AML-193 (cell line): ENCODE results near the gene CELF2.

Source experiments
- DNase-seq, 2 experiments: peaks; one replicate each; lab custom pipeline; 2025; lab: John Stamatoyannopoulos, UW

Gene CELF2

DNA sequence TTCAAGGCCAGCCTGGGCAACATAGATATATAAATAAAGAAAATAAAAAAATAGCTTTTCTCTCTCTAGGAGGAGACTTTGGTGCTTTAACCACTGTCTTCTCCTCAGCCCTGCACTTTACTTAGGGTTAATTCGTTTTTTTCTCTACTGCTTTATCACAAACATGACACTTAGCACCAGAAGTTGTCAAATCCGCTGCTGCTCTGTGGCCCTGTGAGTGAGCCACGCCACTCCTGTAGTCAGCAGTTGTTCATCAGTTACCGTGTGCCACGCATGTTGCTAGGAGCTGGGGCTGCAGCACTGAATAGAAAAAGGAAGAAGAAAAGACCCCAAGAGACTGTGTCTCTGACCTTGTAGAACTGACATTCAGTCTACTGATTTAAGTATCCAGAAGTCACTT is 232.6 kb downstream of the CELF2 start:
- DNase-seq, result no peak

DNA sequence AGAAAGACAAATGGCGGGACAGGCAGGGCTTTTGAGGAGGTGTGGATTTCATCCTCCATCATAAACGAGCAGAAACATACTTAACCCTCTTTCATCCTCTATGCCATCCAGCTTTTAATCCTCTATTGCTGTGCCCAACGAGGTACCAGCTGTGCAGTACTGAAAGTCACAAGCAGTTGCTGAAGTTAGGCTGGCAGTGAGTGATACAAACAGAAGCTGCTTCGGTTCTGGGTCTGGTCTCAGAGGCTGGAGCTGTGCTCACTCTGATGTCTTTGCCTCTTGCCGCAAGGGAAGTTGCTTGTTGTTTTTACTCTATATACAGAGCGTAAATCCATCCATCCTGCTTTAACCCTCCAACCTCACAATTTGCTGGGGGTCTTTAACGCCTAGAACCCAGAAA is 235.2 kb downstream of the CELF2 start:
- no peak for DNase-seq

DNA sequence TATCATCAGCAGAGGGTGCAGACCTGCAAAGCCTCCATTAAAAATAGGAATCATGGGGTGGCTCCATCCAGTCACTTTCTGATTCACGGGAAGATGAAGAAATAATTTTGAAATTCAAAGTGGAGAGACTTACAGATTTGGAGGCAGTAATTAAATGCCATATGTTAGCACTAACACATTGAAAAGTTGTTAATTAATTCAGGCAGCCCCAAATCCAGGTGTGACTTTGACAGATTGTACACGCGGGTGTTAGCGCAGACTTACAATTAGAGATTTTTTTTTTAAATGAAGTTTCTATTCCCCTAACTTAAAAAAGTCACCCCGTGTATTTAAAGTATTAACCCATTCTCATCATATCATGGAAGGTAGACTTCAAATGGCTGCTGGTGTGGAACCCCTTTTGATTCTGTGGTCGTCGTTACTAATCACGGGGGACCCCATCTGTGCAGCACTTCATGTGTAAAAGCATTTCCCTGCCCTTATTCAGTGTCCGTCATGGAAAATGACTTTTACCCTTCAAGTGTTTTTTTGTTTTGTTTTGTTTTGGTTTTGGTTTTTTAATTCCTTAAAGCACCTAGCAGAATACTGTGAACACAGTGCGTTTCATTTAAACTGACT is 235.8 kb downstream of the CELF2 start:
- DNase-seq, result no peak

DNA sequence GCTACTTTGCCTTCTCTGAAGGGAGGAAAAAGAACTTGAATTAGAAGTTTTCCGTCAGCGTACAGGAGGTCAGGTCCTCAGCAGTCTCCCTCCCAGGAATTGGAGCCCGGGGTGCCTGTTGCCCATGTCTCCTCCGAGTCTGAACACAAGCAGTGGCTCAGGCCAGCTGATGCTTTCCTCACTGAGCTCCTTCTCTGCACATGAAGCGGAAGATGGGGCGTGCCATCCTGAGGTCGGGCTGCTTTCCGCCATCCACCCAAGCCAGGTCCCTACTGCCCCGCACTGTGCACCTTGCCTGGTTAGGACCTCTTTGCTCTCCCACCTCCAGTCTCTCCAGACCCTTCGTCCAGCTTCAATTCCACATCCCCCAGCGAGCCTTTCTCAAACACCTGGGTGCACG is 237.5 kb downstream of the CELF2 start:
- DNase-seq, result no peak

DNA sequence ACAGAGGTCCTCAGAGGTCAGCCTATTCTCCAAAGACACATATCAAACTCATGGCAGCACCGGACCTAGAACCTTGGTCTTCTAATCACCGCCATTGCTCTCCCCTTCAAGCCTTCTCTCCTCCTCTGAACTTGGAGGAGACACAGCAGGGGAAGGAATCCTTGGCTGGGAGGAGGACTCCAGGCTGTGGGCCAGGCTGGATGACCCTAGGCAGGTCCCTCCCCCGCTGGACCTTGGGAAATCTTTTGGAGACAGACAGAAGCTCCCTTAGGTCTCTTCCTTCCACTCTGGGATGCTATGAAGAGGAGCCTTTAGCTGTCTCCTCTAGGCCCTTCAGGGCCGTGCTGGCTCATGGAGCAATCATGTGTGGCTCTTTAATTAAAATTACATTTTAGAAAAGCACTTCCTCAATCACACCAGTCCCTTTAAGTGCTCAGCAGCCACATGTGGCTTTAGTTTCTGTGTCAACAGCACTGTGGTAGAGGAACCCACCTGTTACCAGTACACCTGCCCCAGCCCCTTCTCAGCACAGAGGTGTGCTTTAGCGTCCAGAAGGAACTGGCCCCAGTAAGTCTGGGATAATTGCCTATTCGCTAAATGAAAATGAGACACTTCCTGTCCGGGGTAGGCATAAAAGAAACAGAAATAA is 238.2 kb downstream of the CELF2 start:
- DNase-seq, result peak in 1 of 2 experiments; percentile 4

DNA sequence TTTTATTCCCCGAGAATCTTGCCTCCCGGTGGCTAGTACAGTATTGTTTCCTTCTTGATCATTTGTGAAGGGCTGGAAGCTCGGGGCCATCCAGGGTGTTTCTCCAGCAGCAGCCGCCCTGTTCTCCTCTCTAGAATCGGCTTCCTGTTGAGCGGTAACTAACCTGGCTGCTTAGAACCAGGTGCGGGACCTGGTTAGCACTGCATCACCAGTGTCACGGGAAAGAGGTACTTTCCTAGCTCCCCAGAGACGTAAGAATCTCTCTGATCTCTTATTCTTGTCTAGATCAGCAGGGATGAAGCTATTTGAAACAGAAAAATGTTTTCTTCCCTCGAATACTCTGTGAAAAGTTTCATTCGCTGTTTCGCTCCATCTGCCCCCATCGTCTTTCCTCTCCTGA is 239.2 kb downstream of the CELF2 start:
- DNase-seq, result no peak

DNA sequence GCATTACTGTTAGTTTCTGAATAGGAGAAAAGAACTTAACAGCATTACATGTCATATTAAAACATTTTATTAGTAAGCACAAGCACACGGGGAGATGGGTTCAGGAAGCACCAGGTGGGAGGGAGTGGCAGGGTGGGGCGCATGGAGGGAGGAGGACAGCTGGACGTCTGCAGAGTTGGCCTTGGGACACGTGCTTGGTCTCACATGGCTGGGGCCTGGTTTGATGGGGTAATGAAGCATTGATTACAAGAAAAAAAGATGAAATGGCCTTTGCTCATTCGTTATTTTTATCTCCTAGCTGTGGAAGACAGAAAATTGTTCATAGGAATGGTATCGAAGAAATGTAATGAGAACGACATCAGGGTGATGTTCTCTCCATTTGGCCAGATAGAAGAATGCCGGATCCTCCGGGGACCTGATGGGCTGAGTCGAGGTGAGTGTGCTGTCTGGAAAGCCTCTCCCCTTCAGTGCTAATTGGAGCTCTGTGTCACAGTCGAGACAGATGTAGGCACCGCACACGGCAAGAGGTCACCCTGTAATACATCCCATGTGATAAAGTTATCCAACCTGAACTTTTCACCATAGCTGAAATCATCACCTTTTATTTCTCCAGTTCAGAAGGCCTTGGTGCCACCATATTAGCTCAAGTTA is 239.9 kb downstream of the CELF2 start:
- DNase-seq, result no peak

DNA sequence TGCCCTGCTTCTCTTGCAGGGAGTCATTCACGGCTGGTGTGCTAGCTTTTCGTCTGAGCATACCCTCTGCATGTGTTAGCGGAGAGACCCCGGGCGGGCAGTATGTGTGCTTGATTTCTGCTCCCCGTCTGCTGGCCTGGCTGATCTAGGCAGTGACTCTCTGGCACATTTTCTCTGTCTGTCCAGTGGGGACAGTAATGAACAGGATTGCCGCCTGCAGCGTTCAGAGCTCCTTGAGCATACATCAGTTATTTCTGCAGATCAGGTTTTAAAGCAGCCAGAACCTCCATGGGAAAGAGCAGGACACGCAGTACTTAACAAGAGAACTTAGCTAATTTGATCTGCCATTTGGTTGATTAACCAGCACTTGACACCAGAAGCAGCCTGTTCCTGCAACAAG is 242.5 kb downstream of the CELF2 start:
- DNase-seq, result no peak

DNA sequence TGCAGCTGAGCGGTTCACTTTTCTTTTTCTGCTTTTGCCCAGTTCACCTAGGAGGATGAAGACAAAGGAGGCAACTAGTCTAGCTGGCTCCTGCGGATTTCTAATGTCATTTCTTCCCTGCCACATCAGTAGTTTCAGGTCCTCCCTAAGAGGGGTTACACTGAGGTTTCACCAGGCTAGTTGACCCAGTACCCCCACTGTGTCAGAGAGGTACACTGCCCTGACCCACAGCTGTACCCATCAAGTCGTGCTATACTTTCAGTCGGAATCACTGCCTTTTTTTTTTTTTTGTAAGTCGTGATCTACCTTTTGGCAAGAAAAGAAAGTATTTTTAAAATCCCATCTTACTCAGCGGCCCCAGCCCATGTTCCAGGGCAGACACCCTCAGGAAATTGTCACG is 243.5 kb downstream of the CELF2 start:
- no peak for DNase-seq

DNA sequence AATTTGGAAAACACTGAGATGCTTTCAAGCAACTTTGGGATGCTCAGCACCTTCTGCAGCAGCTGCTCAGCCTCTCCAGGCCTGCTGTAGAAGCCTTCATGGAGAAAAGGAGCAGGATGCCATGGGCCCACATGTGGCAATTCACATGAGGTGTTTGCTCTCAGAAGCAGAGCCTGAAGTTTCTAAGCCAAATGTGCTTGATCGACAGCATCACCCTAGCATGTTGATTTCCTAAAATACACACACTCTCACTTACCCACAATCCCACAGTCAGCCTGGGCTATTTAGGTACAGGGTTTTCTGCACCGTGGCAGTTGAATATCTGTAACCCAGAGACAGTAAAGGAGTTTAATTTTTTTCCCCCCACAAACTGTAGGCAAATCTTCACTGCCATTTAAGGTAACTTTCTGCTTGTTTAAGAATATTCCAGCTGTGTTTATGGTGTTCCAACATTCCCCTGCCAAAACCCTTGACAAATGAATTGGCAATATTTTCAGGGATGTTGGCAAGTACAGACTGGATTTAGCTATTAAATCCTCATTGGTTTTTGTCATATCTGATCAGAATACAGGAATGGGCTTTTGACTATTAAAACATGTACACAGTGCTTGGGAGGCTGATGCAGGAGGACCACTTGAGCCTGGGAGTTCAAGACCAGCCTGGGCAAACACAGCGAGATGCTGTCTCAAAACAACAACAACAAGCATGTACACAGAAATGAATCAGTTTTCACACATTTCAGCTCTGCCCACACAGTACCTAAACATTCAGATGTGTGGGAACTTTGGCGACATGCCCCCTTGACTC is 244.2 kb downstream of the CELF2 start:
- no peak for DNase-seq

DNA sequence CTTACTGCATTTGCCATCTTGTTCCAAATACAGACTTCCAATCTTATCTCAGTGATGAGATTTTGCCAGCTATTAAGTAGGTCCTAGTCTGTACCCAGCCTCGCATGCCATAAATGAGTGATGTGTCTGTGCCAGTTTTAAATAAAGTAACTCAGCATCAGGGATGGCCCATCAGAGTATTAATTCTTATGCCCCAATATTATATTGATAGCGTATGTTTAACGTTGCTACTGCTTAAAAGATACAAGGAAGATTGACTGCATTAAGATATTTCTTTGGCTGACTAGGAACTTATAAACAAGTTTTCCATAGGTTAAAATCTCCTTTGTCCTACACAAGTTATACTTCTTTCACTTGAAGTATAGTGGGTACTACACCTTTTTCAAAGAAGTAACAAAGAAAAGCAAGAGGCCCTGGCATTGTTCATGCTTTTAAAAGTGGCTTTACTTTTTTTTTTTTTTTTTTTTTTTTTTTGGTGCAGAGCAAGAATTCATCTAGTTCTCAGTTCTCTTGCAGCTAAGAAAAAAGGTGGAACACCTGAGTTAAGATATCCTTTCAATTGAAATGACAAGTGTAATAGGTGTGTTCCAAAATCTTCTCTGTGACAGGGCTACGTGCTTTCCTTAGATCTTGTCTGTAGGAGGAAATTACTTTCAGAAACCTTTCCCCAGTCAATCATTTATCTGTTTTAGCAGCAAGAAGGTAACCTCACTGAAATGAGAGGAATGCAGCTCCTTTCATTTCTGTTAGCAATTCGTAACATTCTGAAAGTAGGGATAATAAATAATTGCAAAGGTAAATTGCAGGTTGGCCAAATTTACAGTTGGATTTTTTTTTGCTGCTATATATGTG is 245.0 kb downstream of the CELF2 start:
- DNase-seq, result no peak

DNA sequence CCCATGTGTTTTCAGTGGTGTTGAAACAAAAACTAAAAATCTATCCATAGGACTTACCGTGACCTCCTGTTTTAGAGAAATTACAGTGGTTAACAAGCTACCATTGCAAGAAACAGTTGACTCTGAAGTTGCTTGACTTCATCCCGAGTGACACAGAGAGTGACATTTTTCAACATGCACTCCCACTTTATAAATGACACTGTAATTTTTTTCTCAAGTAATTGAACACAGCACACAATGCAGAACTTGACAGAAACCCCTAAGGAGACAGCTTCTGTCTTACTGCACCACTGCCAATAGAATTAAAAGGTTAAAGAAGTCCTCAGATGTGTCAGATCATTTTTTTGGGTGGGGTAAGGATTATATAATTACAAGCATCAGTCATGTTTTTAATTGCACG is 246.1 kb downstream of the CELF2 start:
- no peak for DNase-seq

DNA sequence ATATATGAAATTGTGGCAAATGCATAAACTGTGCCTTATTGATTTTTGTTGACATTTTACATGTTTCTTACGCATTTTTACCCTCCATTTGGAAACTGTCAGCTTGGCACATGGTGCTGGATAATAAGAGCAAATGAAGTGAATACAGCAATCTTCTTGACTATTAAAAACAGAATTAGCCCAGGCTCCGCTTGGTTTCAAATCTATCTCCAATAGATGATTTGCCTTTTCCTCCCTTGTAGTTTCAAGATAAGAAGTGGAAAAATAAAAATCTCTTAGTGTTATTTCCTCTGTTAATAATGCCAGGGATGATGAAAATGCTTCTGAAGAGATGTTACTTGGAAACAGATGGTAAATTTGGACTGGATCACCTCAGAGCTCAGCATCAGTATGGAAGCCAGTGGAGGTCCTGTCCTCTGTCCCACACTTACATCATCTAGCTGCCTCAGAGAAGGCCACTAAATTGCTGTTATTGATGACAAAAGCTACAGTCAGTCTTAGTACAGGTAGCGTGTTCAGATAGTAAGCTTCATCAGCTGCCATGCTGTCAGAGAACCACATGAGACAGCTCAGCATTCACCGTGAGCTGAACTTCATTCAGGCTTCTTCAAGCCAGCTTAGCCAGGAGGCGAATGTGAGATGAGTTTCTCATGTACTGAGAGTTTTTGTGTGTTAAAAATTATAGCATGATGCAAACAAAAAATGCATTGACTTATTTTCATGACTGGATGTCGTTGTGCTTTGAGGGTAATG is 246.8 kb downstream of the CELF2 start:
- DNase-seq, result no peak

DNA sequence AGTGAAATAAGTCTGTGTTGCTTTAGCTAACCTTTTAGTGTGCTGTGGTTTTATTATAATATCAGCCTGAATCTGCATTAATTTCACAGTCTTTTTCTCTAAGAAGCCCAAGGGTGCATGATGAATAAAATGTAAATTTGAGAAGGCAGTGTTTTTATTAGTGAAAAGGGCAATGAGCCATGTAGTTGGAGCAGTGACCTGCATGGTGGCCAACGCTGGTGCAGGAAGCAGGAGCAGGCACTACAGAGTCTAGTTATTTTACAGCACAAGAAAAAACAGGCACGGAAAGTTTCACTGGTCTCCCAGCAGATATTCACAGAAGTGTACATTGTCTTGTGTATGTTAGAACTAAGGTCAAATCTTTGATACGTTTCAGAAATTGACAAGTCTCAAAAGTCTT is 247.8 kb downstream of the CELF2 start:
- no peak for DNase-seq

DNA sequence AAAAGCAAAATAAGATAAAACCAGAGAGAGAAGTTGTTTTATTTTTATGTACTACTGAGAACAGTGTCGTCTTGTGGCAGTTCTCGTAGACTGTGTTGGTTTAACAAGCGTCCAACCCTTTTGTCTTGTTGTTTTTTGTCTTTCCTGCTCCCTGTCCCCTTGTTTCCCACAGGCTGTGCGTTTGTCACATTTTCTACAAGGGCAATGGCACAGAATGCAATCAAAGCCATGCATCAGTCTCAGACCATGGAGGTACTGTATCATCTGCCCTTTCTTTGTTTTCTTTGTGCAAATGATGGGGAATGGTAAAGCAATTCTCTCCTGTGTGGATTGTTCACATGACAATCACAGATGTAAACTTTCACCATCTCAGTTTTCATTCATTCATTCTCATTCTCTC is 248.8 kb downstream of the CELF2 start:
- DNase-seq, result no peak

DNA sequence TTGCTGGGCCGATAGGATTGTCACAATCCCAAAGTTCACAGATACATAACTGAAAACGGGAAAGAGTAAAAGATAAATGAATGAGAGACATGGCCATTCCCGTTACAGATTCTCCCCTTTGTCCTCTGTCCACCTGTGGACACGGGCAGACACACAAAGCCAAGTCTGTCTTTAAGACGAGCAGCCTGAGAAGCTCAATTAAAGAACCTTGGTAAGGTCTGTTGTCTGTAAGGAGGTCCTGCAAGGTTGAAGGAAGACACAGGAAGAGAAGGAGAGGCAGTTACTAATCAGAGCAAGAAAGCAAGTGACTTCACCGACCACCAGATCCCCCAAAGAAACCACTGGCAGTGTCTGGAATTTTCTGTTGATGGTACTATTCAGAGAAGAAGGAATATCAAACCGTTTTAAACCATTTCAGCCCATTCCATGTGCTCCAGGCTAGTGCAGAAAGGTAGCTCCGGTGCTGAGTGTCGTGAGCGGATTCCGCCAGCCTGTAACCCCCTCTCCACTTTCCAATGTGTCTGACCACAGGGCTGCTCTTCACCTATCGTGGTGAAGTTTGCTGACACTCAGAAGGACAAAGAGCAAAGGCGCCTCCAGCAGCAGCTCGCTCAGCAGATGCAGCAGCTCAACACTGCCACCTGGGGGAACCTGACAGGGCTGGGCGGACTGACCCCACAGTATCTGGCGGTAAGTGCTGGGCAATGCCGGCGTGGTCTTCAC is 252.6 kb downstream of the CELF2 start:
- DNase-seq, result peak; percentile 7 to 12

DNA sequence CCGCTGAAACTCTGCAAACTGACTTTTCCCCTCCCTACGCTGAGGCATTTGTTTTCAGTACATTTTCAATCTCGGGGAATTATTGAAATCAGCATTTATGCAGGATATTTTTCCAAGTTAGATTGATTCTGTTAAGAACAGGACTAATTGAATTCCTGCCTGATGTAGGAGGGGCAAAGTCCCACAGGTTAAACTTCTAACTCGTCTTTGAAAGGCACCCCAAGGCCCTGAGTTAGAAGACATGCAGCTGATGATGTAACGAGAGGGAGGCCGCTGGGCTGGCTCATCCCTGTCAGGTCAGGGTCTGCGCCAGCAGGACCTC is 253.1 kb downstream of the CELF2 start:
- DNase-seq, result no peak

DNA sequence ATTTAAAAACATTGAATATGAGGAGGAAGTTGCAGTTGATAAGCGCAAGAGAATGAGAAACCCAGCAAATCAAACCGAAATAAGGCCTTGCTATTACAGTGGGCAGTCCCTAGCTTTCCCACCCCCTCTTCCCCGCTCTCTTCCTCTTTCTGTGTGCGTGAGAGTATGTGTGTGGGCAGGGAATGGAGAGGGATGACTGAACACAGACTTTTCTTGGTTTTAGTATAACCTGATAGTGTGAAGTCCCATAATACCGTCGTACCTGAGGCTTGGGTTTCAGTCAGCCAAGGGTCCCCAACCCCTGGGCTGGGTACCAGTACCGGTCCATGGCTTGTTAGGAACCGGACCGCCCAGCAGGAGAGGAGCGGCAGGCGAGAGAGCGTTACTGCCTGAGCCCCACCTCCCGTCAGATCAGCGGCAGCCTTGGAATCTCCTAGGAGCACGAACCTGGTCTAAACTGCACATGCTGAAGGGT is 255.3 kb downstream of the CELF2 start:
- no peak for DNase-seq

DNA sequence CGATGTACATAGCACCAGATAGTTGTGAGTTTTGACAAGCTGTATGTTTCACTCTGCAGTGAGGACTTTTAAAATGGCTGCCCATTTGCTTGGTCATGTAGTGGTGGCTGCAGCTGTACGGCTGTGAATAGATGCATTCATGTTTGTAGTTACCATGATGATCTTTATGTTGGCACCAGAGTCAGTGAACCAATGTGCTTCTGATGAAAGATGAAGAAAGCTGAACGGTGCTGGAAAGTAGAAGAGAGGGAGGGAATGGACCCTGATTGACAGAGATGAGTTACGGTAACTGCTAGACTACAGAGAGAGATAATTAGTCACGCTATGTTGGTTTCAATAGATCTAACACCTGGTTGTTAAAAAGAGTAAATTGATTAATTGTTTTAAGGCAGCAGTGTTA is 256.8 kb downstream of the CELF2 start:
- DNase-seq, result no peak

DNA sequence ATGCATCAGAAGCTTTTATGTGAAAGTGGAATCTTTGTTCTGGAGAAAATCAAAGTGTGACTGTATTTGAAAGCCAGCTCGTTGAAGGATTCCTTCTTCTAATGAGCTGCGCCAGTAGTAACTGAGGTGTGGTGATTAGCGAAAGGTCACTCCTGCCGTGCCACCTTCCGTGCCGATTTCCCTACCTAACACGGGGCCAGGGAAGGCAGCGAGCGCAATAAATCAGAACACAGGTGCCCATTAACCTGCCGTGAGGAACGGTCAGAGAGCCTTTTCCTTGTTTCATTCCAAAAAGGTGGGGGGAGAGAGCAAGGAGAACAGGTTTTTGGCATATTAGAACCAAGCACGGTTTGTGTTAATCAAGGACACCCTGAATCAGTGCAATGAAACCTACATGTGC is 258.0 kb downstream of the CELF2 start:
- no peak for DNase-seq
